ENCODE measurements around the gene F11R.
A peak's percentile ranks its signal among the peaks of the same experiment; 100 is the strongest.
"Not testable (repeated sequence)": the region's sequence is repeated elsewhere in the genome, so short reads cannot be mapped to it uniquely, and the experiment has no call there.

The F11R gene

DNA sequence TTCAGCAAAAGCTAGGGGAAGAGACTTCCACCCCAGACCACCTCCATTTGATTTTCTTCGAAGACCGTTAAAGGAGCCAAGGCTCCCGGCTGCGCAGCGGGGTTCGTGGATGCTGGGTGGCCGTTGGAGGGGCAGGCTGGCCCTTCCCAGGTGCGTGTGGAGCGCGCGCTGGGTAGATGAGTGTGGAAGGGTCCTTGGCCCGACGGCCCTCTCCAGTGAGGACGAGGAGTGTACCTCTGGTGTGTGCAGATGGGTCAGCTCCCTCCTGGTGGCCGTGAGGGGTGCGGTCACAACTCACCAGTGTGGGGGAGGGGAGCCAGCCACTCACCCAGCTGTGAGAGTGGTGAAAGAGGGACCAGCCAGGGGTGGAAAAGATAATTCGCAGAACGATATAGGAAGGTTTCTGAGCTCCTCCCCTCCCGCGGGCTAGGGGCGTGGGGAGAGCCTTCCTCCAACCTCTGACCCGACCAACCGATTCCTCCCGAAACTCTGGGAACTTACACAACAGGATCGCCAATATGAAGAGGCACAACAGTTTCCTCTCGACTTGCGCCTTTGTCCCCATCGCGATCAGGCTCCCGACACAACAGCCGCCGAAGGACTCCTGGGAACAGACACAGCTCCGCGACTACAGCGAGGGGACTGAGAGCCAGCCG lies at the start of gene F11R:
TSS of gene F11R (minus strand) at position 644 of the 656 bp plus-strand sequence. CDS start at position 565, 79 bp downstream.
- peak; percentile 46 for DNase-seq (ENCODE audit: low spot score)

- no peak for DNase-seq (ENCODE audit: low spot score)
These were observed 48.8 kb upstream of the F11R start, which contains the start of gene ARHGAP30 for GRCh38 chr1:161069731-161070270. Gene ARHGAP30, minus strand, starts transcription at chr1:161069891. Its CDS starts 267 bp downstream, at chr1:161069624.

- DNase-seq (ENCODE audit: low spot score) = no peak
These were observed 48.3 kb upstream of the F11R start for GRCh38 chr1:161069241-161069640.

DNA sequence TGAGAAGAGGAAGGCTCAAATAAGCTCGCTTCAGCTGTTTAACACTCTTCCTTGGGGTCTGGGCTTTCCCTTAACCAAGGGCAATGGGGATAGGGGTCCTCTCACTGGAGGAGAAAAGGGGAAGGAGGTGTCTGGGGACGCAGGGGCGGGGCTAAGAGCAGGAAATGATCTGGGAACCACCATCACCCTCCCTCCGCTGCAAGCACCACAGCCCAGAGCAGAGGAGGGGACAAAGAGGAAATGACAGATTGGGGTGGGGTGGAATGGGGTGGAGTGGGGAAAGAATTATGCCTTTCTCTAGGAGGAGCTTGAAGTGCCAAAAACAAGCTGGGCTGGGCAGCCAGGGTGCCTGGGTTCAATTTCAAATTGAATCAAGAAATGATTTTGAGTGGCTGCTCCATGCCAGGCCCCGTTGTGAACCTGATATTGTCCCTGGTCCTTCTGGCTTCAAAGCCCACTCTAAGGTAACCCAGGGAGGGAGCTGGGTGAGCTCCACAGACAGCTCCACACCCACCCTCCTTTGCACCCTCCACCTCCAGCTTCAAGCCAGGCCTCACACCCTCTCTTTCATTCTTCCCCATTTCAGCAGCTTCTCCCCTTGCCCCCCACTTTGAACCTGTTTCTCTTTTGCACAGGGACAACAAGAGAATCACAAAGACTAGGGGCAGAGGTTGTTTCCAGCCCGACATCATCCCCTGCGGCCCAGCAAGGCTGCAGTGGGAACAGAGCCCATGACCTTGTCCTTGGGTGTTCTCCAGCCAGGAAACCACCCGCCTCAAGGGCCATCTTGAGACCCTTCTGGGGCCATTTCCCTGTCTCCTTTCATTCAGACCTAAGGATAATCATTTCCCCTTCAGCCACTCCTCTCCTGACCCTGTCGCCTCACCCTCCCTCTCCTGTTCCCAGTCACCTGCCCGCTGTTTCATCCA lies 47.6 kb upstream of the F11R start:
- no peak for DNase-seq (ENCODE audit: low spot score)

DNA sequence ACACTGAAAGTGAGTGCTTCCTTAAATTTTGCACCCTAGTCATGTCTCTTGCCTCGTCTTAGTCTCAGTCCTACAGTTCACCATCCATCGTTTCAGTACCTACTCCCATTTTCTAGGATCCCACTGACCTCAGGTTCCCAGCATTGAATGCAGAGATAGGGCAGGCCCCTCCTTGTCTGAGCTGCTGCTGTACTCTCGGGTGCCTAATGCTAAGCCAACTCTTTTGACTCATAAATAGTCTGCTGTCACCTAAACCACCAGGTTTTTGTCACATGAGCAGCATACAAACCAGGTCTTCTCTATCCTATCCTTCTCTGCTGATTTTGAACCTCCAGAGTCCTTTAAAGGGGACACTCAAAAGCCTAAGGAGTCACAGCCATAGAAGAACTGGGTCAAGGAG lies 45.7 kb upstream of the F11R start:
- DNase-seq (ENCODE audit: low spot score) = no peak

GRCh38 chr1:161065681-161066080 lies 44.7 kb upstream of the F11R start:
- DNase-seq (ENCODE audit: low spot score) = not testable (repeated sequence)

GRCh38 chr1:161063936-161064335 lies 43.0 kb upstream of the F11R start:
- not testable (repeated sequence) for DNase-seq (ENCODE audit: low spot score)

DNA sequence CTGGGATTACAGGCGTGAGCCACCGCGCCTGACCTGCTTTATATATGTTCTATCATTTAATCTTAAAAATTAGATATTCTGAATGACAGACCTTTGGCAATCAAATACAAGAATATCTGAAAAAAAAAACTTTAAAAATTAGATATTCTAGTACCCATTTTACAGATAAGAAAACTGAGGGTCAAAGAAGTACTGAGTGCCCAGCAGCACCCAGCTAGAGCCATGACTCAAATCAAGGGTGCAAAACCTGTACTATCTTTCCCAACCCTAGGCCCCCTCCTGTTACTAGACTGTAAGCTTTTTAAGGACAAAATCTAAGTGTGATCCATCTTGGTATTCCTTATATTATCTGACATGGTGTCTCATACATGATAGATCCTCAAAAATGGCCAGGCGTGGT lies 40.5 kb upstream of the F11R start:
- no peak for DNase-seq (ENCODE audit: low spot score)

DNA sequence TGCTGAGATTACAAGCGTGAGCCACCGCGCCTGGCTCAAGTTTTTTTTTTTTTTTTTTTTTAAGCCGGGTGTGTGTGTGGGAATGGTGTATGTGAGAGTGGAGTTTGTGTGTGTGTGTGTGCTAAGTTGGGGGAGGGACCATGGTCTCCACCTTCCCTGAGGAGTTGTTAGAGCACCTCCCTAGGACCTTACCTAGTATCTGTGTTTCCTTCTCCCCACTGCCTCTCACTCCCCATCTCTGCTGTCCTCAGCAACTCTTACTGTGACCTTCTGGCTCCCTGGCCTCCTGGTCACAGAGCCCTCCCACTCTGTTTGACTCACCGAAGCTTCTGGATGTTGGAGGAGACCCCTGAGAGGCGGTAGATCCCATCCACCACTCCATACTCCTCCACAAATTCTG lies 38.3 kb upstream of the F11R start:
- DNase-seq (ENCODE audit: low spot score) = no peak

GRCh38 chr1:161054805-161055204 lies 33.9 kb upstream of the F11R start:
- DNase-seq (ENCODE audit: low spot score) = no peak

DNA sequence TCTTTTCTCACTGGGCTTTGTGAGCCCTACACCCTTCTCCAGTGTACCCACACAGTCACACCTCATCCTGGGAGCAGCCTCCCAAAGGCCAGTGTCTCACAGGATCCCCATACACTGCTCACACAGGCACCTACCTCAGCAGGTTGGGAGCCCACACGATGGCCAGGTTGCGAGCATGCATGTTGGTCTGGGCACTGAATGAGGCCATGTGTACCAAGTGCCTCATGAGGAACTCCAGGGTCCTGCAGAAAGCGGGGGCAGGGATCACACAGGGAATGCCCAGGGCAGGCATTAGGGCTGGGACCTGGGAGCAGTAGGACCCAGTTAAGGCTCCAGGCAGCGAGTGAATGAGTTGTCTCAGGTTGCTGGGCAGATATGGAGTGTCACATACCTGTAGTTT lies 33.3 kb upstream of the F11R start:
- DNase-seq (ENCODE audit: low spot score) = no peak

- DNase-seq (ENCODE audit: low spot score) = no peak
These were observed 31.9 kb upstream of the F11R start for GRCh38 chr1:161052899-161053298.

DNA sequence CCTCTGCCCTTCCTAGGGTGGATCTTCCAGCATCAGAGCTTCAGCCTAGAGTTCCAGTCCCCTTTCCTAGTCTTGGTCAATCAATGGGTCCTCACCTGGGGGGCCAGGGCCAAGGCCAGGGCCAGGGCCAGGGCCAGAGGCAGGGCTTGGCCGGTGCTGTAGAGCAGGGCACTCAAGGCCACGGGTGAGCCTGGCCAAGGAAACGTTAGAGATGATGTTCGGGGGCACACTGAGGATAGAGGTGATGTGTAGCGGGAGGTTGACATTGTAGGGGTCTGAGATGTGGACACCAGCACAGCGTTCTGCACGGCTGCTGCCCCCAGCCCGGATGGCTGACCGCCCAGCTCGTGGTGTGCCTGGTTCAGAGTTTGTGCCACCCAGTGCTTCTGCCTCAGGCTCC lies 30.3 kb upstream of the F11R start:
- no peak for DNase-seq (ENCODE audit: low spot score)

DNA sequence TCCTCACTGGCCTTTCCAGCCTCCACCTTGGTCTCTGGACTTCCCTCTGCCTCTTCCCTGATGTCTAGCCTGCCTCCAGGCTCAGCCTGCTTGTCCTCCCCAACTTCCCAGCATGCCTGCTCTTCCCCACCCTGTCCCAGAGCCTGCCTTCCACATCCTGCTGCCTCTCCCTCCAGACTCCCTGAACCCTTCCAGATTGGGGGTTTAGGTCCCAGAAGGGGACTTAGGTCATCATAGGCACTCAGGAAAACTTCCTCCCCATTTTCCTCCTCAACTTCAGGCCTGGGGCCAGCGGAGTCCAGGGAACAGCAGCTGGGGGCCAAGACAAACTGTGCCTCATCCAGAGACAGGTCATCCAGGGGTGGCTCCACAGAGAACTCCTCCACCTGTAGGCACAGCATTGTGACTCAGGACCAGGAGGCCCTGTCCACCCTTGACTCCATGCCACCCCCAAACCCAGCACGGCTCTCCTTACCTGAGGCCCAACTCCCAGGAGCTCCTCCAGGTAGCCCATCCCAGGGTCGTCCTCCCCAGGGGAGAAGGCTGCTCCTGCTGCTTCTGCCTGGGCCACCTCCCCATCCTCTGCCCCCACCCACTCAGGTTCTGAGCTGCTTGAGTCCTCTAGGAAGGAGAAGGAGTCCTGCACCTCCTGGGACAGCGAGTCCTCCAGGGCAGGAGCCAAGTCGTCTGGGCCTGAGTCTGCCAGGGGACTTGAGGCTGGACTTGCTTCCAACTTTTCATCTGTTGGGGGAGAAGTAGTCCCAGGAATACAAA lies 28.2 kb upstream of the F11R start:
- no peak for DNase-seq (ENCODE audit: low spot score)

DNA sequence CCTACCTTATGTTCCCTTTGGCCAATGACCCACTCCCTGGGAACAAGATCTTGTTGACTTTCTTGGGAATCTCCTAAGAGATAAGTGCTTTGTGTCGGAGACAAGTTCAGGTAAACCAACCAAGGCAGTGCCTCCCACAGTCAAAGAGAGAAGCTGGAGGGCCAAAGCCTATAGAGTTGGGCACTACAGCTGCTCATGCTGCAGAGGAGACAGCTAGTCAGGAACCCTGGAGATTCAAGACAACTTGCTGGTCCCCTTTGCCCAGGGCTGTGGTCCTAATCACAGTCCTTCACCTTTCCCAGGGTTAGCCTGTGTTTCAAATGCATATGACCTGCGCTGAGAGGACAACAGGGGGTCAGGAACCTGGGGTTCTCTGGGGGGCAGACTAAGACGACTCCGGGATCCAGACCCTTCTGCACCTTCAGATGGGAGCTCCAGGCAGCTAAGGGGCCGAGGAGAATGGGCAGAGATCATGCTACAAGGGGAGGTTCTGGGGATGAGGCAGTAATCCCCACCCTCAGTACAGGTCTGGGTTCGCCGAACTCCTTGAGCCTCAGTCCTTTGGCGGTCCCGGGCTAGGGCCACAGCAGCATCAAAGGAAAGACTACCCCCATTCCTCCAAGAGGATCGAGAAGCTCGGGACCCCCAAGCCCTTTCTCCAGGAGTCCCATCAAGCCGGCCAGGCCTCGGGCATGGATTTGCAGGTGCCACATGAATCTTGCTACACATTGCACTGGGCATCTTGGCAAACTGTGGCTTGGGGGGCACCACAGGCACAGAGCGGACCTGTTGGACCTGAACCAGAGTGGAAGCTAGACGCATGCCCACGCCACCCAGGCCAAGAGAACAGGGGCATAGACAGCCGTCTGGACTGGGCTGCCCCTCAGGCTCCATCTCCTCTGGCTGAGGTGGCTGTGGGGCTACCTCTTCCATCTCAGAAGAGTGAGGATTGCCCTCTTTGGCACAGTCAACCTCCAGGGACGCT lies 26.8 kb upstream of the F11R start:
- no peak for DNase-seq (ENCODE audit: low spot score)

DNA sequence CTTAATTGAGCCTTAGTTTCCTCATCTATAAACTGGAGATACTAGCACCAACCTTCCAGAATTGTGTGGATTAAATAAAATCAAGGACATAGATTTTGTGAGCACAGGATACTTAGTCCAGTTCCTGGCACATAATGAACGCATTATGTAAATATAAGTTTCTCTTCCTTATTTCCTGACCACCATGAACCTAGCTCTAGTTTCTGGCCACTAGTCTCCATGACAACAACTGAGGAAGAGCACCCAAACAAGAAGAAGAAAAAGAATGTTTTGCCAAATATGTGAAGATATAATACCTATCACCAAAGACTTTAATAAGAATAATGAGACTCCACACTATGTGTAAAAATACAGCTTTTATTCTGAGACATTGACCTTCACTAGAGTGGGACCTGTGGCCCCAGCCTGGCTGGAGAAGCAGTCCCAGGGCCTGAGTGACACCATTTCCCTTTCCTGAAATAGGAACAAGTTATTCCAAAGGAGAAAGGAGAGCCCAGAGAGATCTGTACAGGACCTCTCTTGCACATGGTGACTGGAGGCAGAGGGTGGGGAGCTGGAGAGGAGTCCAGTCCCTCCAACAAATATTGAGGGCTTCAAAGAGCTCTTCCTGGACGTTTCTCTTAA lies 25.8 kb upstream of the F11R start:
- DNase-seq (ENCODE audit: low spot score) = no peak

DNA sequence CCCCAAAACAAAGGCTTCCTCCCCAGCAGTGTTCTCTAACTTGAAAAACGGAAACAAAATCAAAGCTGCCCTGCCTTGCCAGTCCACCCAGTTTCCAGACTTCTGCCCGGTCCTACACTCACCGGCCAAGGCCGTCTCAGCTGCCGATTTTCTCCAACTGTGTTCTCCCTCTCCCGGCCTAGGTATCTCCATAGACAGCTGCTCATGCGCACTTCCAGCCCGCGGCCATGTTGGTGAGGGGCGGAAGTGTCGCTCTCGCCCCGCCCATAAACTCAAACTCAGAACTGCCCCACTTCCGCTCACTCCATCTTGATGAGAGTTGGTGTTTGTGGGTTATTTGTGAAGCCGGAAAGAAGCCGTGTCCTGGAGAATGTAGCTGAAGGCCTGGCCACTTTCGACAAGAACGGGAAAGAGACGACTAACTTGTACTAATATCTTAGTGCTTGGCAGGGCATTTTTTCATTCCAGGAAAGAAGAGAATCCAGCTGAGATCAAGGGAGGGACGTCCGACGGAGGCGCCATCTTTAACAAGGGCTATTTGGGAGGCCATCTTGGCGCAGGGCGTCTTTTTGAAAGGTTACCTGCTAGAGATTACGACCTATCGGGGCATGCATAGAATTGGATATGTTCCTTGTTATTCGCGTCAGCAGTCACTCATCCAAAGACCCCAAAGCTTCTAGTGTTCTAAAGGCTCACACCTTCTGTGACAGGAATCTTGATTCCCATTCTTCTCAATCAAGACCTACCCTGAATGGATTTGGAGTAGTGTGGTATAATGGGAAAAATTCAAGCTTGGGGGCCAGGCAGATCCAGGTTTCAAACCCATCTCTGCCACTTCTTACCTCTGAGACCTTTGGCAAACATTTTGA lies 25.0 kb upstream of the F11R start, which contains the start of gene USF1:
TSS of gene USF1 (minus strand) at position 242 of the 869 bp plus-strand sequence. CDS start 2,702 bp downstream, outside the sequence.
- DNase-seq (ENCODE audit: low spot score) = peak; percentile 95

- peak; percentile 75 for DNase-seq (ENCODE audit: low spot score)
These were observed 24.2 kb upstream of the F11R start for GRCh38 chr1:161044908-161045735.

Data from LoVo (cell line).